HG03196 (cell line): ENCODE data around the gene TBX1.
"Not testable (repeated sequence)": the region's sequence is repeated elsewhere in the genome, so short reads cannot be mapped to it uniquely, and the experiment has no call there.

Experiments used
- ATAC-seq: cut with Tn5 transposase; IDR thresholded peaks from one replicate; pipeline ENCODE4 v1.9.1; 2021; ENCODE audit not compliant: unreplicated experiment

TBX1 gene

DNA sequence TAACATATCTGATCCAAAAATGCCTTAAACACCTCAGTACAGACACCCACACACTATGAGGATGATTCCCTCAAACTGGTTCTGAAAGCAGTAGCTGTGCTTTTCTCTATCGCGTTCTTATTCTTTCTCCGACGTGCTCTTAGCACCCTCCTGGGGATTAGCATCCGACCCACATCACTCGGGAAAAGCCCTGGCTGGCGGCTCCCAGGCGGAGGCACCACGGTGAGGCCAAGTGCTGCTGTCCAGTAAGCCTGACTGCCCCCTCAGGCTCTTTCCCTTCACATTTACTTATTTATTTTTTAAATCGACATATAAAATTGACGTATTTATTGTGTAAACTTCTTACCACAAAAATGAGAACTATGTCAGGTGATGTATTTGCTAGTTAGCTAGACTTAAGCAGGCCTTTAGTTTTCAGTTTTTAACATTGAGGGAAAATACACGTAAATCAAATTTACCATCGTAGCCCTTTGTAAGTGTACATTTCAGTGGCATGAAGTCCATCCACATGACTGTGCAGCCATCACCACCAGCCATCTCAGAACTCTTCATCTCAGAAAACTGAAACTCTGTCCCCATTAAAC is 19.2 kb downstream of the TBX1 start:
- ATAC-seq, result no peak

DNA sequence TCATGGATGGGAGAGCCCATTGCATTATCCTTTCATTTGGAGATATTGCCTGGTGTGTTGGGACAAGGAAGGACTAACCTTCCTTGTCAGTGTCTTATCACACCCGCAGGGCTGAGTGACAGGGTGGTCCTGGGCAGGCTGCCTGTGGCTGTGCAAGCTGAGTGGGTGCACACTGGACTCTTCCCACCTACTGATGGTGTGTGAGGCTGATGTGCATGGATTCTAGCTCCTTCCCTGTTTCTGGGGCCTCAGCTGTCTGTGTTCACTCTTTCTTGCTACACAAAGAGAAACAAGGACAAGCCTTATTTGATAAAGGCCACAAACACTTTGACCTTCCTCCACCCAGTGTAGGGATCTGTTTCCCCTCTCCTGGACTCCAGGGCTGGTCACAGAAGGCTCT is 22.0 kb downstream of the TBX1 start:
- ATAC-seq, result no peak

DNA sequence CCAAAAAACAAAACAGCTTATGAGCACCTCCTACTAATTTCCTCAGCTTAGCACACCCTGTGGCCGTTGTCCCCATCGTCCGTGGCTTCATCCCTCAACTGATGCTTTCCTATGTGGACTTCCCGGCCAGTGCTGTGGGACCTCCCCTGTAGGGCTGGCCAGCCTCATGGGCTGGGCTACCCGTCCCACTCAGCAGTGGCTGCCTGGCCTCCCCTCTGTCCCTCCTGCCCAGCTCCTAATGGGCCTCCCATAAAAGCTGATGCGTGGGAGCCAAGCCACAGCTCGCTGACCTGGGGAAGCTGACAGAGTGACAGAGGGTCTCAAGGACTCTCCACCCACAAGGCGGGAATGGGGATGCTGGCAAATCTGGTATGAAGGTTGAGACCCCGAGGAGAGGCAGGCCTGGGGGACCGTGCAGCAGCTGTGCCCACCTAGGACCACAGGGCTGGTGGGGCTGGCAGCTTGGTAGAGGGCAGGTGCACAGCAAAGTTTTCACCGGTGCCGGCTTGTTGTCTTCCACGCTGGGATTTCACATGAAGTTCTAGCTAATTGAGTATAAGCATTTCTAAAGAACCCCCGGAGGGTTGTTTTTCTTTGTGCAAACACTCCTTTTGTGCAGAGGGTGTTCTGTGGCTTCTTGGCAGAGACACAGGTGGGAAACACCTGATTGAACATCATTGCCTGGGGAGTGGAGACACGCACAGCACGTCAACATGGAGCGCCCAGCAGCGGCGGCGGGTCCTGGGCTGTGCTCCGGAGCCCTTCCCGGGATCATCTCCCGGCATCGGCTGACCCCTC is 23.2 kb downstream of the TBX1 start:
- no peak for ATAC-seq

DNA sequence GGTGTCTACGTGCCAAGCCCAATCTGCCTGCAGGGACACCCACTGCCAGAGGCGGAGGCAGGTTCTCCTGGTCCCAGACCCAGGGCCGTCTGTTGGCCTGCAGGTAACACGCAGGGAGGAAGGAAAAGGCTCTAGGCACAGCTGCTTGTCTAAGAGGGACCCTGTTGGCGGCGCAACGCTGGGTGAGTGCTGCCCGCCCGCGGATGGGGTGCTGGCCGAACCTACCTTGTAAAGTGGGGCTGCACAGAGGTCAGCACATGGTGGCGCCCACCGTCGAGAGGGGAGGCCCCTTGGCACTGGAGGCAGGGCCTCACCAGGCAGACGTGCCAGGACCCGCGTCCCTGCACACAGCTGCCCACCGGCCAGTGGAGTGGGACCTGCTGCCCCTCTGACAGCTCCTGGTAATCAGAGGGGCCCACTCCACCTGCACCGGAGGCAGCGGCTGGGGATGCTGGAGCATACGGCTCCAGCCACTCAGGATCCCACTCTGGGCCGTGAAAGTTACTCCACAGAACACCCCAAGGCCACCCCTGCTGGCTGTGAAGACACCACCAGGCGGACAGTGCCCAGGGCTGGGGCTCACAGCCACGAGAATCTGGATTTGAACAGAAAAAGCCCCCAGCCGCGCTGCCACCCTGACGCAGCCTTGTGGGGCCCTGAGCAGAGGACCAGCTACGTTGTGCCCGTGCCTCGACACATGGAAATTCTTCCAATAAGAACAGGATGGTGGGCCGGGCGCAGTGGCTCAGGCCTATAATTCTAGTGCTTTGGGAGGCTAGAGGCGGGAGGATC is 24.0 kb downstream of the TBX1 start:
- no peak for ATAC-seq

DNA sequence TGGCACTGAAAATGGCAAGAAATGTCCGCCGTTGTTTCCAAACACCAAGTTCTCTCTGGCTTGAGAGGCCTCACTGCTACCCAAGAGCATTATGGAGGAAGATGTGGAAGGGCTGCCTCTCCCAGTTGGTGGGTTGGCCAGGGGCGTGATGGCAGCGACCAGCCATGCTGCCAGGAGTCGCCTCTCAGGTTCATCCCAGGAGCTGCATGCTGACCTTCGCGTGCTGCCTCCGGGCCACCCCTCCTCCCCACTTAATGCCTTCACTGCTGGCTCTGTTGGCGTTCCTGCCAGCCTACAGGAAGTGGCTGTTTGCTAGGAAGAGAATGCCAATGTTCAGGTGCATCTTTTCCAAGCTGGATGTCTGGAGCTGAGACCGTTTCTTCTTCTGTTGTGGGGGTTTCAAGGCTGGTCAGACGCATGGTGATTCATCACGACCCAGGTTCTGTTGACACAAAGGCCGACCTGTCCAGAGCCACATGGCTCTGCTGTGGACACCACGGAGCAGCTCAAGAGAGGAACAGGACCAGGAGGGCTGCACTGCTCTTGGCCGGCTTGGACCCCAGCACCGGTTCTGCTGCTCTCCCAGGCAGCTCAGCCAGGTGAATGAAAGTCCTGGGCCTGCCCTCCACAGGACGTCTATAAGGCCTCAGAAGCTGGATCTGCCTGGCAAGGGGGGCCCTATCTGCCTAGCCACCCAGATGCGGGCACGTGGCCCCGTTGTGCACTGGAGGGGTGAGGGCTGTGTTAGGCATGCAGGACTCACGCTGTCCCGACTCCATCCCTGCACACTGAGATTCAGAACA is 25.1 kb downstream of the TBX1 start:
- ATAC-seq, result no peak

DNA sequence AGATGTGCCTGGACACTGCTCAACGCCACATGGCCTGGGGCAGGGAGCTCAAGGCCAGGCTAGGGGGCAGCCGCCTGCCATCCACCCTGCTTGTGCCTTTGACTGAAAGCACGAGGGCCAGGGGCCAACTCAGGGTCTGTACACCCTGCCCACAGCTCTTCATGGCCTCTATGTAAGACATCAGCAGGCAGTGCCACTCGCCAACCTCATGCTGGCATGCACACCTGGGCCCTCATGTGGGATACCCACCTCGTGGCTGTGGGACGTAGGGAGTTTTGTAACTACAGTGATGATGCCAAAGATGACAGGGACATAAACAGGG is 25.6 kb downstream of the TBX1 start:
- no peak for ATAC-seq

DNA sequence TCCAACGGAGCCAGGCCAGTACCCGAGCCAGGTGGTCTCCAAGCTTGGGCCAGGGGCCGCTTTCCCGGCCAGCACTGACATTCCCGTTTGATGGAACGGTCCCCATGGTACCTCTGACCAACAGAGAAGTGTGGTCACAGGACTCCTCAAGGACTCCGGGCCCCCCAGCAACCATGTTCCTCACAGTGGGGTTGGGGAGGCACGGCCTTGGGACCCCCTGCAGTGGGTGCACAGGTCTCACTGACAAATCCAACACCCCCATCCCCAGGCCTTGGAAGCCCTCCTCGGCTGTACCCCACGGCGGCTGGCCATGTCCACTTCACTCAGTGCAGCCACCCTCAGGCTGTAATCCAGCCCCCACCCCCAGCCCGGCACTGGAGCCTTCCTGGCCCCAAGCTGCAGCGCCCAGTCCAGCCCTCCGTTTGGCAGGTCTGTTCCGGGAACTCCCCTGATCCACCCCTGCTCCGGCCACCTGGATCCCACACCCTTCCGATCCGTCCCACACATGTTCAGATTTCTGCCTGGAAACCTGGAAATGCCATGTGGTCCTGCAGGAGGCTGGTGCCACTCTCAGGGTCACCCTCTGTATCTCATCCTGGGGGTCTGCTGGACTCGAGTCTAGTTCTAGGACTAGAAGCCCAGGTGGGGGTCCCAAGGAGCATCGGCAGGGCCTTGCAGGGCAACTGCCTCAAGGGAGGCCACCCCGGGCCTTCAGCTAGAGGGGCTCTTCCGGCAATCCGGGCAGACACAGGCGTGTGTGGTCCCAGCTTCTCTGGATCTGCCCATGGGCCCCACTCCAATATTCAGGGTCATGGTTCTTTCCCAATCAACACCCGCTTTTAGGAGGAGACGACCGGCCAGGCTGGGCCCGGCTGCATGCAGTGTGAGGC is 26.6 kb downstream of the TBX1 start:
- ATAC-seq, result no peak

DNA sequence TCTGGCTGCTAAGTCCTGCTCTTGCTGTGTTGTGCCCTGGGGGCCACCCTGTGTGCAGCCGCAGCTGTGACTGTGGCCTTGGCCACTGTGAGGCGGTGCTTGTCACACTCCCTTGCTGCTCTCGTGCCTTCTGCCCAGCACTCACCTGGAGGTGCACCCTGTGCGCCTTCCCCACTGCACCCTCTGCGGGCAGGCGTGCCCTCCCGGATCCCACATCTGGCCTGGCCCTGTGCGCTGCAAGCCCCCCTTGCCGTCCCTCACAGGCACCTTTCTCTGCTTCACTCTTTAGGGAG is 27.2 kb downstream of the TBX1 start:
- ATAC-seq, result no peak

DNA sequence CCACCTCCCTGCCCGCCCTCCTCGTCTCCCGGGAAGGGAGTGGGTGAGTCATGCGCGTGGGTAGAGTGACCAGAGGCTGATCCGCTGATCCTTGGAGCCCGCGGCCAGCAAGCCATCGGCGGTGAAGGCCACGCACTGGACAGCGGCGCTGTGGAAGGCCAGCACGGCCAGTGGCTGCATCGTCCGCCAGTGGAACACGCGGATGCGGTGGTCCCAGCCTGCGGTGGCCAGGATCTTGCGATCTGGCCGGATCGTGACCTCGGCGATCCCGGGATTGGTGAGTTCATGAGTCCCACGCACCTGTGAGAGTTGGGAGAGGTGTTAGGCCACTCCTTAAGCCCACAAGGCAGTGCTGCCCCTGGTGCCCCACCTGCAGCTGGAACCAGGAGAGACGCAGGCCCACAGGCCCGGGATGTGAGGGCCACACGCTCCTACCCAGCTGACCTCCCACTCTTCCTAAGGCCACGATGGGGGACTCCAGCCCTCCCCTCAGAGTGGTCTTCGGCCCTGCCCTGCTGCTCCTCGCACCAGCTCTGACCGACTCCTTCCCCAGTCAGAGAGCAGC is 28.2 kb downstream of the TBX1 start:
- no peak for ATAC-seq

DNA sequence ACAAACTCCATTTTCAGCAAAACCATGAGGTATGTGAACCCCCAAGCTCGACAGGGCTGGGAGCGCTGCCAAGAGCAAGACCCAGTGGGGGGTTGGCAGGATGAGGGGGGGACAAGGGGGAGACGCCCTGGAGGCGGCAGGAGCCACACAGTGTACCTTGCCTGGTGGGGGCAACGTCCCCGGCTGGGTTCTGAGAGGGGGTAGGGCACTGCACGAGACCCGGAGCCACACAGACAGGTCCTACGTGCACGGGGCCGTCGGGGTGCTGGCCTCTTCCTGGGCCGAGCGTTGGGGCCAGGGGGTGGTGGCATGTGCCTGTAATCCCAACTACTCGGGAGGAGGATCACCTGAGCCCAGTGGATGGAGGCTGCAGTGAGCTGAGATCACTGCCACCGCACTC is 28.8 kb downstream of the TBX1 start:
- ATAC-seq, result no peak

DNA sequence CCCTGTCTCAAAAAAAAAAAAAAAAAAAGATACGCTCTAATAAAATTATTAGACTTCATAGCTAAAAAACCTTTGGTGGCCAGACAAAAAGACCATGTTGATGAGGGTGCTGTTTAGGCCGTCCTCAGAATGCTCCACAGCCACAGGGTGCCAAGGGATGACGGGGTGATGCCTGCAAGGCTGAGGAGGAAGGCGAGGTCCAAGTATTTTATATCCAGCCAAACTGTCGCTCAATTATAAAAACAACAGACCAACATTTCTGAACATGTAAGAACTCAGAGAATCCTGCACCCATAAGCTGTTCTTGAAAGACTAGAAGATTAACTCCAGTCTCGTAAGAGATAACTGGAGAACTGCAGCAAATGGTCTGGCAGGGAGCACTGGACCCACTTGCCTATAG is 29.2 kb downstream of the TBX1 start:
- no peak for ATAC-seq

DNA sequence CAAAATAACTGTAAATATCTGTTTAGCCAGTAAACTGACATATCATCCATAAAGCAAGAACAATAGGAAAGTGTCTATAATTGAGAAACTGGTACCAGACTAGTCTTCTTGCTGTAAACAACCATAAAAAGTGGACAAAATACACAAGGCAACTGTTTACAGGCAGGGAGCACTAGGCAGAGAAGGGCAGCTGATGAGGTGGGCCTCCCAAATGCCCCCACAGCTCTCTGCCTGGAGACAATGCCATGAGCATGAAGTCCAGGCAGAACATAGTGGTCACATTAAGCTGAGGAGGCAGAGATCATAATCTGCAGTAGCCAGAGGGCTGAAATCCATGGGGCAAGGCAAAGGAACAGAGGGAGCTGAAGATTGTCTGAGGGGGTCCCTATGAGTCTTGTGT is 30.7 kb downstream of the TBX1 start:
- no peak for ATAC-seq

DNA sequence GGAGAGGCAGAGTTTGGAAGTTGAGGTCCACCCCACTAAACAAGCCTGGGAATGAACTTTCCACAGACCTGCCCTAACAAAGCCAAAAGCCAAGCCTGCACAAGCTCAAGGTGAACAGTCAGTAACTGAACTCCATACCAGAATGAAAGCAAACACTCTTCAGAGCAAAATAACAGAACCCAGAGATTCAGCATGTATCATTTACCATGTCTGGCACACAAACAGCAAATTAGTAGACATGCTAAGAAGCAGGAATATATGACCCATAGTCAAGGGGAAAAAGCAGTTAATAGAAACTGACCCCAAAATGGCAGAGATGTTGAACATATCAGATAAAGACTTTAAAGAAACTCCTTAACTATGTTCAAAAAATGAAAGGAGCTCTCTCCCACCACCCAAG is 31.3 kb downstream of the TBX1 start:
- ATAC-seq, result no peak

DNA sequence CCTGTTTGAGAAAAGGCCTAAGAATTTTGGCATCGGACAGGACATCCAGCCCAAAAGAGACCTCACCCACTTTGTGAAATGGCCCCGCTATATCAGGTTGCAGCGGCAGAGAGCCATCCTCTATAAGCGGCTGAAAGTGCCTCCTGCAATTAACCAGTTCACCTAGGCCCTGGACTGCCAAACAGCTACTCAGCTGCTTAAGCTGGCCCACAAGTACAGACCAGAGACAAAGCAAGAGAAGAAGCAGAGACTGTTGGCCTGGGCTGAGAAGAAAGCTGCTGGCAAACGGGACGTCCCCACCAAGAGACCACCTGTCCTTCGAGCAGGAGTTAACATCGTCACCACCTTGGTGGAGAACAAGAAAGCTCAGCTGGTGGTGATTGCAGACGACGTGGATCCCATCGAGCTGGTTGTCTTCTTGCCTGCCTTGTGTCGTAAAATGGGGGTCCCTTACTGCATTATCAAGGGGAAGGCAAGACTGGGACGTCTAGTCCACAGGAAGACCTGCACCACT is 31.9 kb downstream of the TBX1 start:
- ATAC-seq, result not testable (repeated sequence)

DNA sequence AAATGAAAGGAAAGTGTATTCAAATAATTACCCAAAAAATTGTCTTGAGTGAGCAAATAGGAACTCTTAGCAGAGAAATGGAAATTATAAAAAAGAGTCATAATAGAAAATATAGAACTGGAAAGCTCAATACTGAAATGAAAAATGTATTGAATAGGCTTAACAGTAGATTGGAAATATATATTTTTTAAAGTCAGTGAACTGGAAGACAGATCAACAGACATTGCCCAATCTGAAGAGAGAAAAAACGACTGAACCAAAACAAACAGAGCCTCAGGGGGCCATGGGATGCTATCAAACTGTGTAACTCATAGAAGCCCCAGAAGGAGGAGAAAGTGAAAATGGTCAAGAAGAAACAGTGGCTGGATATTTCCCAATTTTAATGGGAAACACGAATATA is 32.6 kb downstream of the TBX1 start:
- no peak for ATAC-seq

DNA sequence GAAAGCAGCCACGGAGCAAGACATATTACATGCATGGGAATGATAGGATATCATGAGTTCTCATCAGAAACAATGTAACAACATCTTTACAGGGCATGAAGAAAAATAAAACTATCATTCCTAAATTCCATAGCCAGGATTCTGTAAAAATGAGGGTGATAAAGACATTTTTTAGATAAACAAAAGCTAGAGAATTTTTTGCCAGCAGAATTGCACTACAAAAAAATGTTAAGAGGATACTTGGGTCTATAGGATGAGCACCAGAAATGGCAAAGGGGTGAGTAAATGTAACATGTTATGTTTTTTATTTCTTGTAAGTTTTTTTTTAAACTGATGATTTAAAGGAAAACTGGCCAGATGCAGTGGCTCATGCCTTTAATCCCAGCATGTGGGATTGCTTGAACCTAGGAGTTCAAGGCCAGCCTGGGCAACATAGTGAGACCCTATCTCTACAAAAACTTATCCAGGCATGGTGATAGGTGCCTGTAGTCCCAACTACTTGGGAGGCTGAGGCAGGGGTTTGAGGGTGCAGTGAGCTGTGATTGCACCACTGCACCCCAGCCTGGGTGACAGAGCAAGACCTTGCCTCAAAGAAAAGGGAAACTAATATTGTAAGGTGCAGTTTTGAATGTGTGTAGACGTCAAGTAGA is 33.2 kb downstream of the TBX1 start:
- ATAC-seq, result no peak

DNA sequence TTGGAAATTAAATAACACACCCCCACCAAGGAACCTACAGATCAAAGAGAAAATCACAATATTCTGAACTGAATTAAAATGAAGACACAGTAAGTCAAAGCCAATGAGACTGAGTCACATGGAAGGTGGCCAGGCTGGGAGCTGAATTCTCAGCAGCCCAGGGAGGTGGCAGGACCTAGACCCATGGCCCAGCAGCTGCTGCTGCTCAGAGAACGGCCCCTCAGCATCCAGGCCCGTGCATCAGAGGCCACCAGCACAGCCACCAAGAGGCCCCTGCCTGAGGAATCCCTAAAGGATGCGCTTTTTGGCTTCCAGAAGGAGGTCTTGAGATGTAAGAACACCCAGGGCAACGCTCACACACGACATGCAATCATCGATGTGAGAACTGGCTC is 35.0 kb downstream of the TBX1 start:
- ATAC-seq, result no peak

DNA sequence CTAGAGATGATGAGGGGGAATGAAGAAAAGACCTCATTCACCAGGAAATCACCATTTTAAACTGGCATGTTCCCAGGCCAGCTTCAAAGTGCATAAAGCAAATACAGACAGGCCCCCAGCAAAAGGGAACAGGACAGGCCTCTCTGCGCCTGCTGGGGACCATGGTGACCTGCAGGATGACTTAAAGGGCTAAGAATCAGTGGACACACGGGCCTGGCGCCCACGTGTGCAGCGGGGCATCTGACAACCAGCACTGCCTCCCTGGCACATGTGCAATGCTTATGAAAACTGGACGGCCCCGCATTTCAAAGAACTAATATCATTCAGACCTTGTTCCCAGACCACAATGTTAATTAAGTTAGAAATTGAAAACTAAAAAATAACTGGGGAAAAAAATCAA is 35.6 kb downstream of the TBX1 start:
- ATAC-seq, result no peak

DNA sequence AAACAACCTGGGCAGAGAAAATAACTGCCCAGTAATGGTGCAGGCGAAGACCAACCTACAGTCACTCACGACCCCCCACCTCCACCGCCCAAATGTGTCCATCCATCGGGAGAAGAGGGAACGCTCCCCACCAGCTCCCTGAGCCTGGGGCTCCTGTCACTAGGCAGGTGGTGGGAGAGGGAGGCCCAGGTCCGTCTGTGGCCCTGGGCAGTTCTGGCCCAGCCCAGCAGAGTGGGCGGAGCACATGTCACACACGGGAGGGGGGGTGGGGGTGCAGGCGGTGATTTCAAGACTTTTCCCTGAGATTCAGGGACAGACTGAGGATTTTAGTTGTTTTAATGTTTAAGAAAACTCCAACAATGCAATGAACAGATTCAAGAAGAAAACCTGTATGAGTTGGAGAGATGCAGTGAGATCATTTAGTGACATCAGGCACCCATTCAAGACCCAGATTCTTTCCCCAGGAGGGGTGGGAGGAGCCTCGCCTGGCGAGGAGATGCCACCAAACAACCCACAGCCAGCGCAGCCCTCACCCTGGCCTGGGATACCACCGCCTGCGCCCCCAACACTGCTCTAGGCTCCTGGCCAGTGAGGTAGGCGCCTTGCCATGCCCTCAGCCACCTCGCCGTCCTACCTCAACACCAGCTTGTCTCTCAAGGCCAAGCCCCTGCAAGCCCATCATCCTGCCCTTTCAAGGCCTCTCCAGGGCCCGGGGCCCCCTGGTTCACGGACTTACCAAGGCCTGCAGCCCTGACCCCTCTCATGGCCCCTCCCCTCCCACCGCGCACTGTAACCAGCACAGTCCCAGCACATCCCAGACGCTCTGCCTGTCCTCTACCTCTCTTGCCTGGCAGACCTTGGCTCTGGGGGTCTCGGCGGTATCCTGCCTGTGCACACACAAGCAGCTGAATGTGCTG is 36.8 kb downstream of the TBX1 start:
- ATAC-seq, result no peak
